NOMO-1 treated with DMSO at 0.1 percent for 48 hours (cell line): ENCODE measurements around the gene MDH2.
"Not testable (repeated sequence)": the region's sequence is repeated elsewhere in the genome, so short reads cannot be mapped to it uniquely, and the experiment has no call there.

Experiments
- DNase-seq: peaks from one replicate; lab custom pipeline; 2025; ENCODE audit not compliant: unreplicated experiment; lab: John Stamatoyannopoulos, UW

MDH2 gene

GRCh38 chr7:76047811-76048667 lies at the start of gene MDH2, which contains the start of gene STYXL1:
MDH2 (plus strand) TSS chr7:76048106; CDS start chr7:76048161, 55 bp downstream.
STYXL1 (minus strand) TSS chr7:76048000; CDS start chr7:76030523, 17,477 bp downstream.
- peak; percentile 100 for DNase-seq

GRCh38 chr7:76000566-76000965 lies 47.3 kb upstream of the MDH2 start:
- no peak for DNase-seq

- no peak for DNase-seq
Measured at GRCh38 chr7:76002139-76002538, 45.8 kb upstream of the MDH2 start.

GRCh38 chr7:76002822-76003221 lies 45.1 kb upstream of the MDH2 start:
- no peak for DNase-seq

- no peak for DNase-seq
Measured at GRCh38 chr7:76003351-76003750, 44.6 kb upstream of the MDH2 start.

- not testable (repeated sequence) for DNase-seq
Measured at GRCh38 chr7:76005004-76005403, 42.9 kb upstream of the MDH2 start.

- no peak for DNase-seq
Measured at GRCh38 chr7:76008156-76008687, 39.7 kb upstream of the MDH2 start.

GRCh38 chr7:76009672-76010600 lies 38.0 kb upstream of the MDH2 start:
- DNase-seq = no peak

- no peak for DNase-seq
Measured at GRCh38 chr7:76011442-76011861, 36.5 kb upstream of the MDH2 start.

- DNase-seq = no peak
Measured at GRCh38 chr7:76016191-76016947, 31.5 kb upstream of the MDH2 start.

- DNase-seq = not testable (repeated sequence)
Measured at GRCh38 chr7:76018520-76018919, 29.4 kb upstream of the MDH2 start.

- DNase-seq = peak; percentile 65
Measured at GRCh38 chr7:76020031-76020714, 27.7 kb upstream of the MDH2 start.

GRCh38 chr7:76022026-76022780 lies 25.7 kb upstream of the MDH2 start:
- DNase-seq = no peak

- peak; percentile 93 for DNase-seq
Measured at GRCh38 chr7:76023002-76023401, 24.9 kb upstream of the MDH2 start.

GRCh38 chr7:76029682-76030081 lies 18.2 kb upstream of the MDH2 start:
- DNase-seq = not testable (repeated sequence)

- no peak for DNase-seq
Measured at GRCh38 chr7:76031964-76032363, 15.9 kb upstream of the MDH2 start.

- no peak for DNase-seq
Measured at GRCh38 chr7:76037310-76037709, 10.6 kb upstream of the MDH2 start.

- DNase-seq = no peak
Measured at GRCh38 chr7:76040126-76040525, 7.8 kb upstream of the MDH2 start.

GRCh38 chr7:76044375-76044865 lies 3.5 kb upstream of the MDH2 start:
- no peak for DNase-seq
